ACC112 (cell line): Measurements from ENCODE around the gene FSIP1.

Experiments used
- H2AFZ ChIP-seq: fragments of 200-600 bp; sonication (generic); one replicate; pipeline ENCODE4 v1.6.0; 2017; ENCODE audit warnings: antibody characterized with exemption, low read length; ENCODE audit not compliant: unreplicated experiment
- H3K27ac ChIP-seq: fragments of 200-600 bp; sonication (generic); 2 replicates; pipeline ENCODE4 v1.5.1; 2014; ENCODE audit warnings: low read depth, mild to moderate bottlenecking, antibody characterized with exemption, low read length, moderate library complexity
- H3K27me3 ChIP-seq: fragments of 200-600 bp; sonication (generic); 2 replicates; pipeline ENCODE4 v1.6.1; 2014; ENCODE audit warnings: mild to moderate bottlenecking, antibody characterized with exemption, low read length, moderate library complexity, mixed read lengths; ENCODE audit not compliant: insufficient read depth
- H3K36me3 ChIP-seq: fragments of 200-600 bp; sonication (generic); 2 replicates; pipeline ENCODE4 v1.6.1; 2016; ENCODE audit warnings: mild to moderate bottlenecking, antibody characterized with exemption, low read length, moderate library complexity, mixed read lengths; ENCODE audit not compliant: insufficient read depth
- H3K4me1 ChIP-seq: fragments of 200-600 bp; sonication (generic); one replicate; pipeline ENCODE4 v1.6.1; 2016; ENCODE audit warnings: low read length, mixed read lengths; ENCODE audit not compliant: insufficient read depth, unreplicated experiment, control insufficient read depth
- H3K4me3 ChIP-seq: fragments of 200-600 bp; sonication (generic); 2 replicates; pipeline ENCODE4 v1.5.1; 2014; ENCODE audit warnings: mild to moderate bottlenecking, low read depth, low read length
- H3K79me2 ChIP-seq: fragments of 200-600 bp; sonication (generic); one replicate; pipeline ENCODE4 v1.6.0; 2016; ENCODE audit warnings: low read length; ENCODE audit not compliant: control insufficient read depth, unreplicated experiment, insufficient read depth

FSIP1 gene

DNA sequence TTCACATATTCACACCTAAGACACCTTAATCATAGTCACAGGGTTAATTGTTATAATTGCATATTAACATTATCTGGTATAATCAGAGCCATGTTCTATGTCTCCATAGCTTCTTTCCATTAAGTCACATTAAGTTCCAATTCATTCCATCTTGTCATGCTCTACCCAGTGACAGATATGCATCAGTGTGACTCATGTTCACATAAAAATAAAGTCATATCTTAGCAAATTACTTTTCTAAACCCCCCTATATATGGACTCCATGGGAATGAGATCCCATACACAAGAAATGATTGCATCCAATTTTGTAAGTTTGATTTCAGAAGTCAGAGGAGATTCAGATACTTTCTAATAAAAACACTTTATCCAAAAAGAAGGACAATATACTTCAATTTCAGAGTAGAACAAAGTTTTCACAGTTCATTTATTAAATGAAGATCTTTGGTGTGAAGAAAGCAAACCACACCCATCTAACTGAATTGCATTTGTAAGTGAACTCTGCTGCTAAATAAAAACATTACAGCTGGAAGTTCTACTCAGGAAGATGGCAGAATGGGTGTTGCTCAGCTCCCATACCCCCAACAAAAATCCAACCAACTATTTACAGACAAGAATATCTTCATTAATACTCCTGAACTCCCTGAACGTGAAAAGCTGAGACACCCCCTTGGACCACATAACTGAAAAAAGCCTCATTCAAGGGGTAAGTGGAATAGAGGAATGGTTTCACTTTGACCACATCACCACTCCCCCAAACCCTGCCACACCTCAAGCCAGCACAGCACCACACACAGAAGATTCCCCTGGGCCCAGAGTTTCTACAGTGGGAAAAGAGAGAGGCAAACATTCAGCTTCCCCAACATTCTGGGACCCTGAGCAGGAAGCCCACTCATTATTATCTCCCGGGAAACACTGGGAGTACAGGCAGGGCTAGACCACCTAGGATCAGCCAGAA is 174.2 kb downstream of the FSIP1 start:
- no peaks in the 10 kb centered on the region for H3K4me1 ChIP-seq
- H2AFZ ChIP-seq, result no peak overlapping the region
- H3K27ac ChIP-seq, result no peak overlapping the region
- peaks cover 4% of the 10 kb centered on the region; the same call in 1 of the 2 replicates for H3K36me3 ChIP-seq
- H3K79me2 ChIP-seq, result no peaks in the 10 kb centered on the region
- no peaks in the 10 kb centered on the region for H3K27me3 ChIP-seq
- H3K4me3 ChIP-seq, result no peak overlapping the region

DNA sequence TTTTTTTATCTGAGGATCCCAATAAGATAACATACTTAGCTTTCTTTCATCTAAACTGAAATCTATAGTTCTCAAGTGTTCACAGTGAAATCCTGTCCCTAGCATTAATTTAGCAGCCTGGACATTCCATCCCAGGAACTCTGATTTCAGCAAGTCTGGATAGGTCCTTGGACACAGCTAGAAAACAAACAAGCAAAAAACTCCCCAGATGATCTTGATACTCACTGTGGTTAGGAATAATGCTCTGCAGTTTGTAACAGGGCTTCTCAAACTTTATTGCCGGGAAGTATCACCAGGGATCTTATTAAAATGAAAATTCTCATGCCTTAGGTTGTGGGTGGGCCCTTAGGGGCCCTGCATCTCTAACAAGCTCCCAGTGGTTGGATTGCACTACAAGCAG is 177.5 kb downstream of the FSIP1 start:
- Histone ChIP-seq H3K79me2 (no peaks in the 10 kb centered on the region), H3K27ac (no peak overlapping the region), H2AFZ (no peak overlapping the region), H3K36me3 (no peaks in the 10 kb centered on the region), H3K27me3 (no peaks in the 10 kb centered on the region), H3K4me1 (no peaks in the 10 kb centered on the region), H3K4me3 (no peak overlapping the region)

- Histone ChIP-seq H3K36me3 (no peaks in the 10 kb centered on the region), H2AFZ (no peak overlapping the region), H3K4me3 (no peak overlapping the region), H3K27me3 (no peaks in the 10 kb centered on the region), H3K4me1 (peaks cover 20% of the 10 kb centered on the region), H3K27ac (no peak overlapping the region), H3K79me2 (no peaks in the 10 kb centered on the region)
These were observed 180.5 kb downstream of the FSIP1 start for GRCh38 chr15:39602143-39602542.

DNA sequence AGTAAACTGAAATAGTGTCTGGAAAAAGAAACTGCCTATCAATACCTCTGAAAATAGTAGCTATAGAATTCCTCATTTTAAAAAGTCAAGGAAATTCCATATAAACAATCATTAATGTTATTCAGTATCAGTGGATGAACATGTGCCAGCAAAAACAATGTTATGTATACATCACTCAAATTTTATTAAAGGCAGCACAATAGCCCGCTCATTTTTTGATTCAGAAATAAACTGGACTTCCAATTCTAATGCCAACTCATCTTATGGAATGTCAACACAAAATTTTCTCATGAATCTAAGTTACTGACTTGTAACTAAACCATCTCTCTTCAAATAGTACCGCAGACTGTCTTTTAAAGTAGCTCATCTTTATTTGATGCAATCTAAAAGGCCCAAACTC is 182.8 kb downstream of the FSIP1 start:
- Histone ChIP-seq H3K79me2 (no peaks in the 10 kb centered on the region), H3K4me1 (peaks cover 30% of the 10 kb centered on the region), H3K27me3 (no peaks in the 10 kb centered on the region), H3K4me3 (0 out of 2 replicates have a peak overlapping the region, but pooled peaks have one; percentile 35), H2AFZ (no peak overlapping the region), H3K36me3 (peaks cover 20% of the 10 kb centered on the region), H3K27ac (0 out of 2 replicates have a peak overlapping the region, but pooled peaks have one; percentile 6)

- H3K27ac ChIP-seq, result peak overlapping the region; percentile 30; the same call in 1 of the 2 replicates
- H3K27me3 ChIP-seq, result no peaks in the 10 kb centered on the region
- peaks cover 25% of the 10 kb centered on the region for H3K36me3 ChIP-seq
- H2AFZ ChIP-seq, result no peak overlapping the region
- peaks cover 33% of the 10 kb centered on the region for H3K4me1 ChIP-seq
- 0 out of 2 replicates have a peak overlapping the region, but pooled peaks have one; percentile 35 for H3K4me3 ChIP-seq
- H3K79me2 ChIP-seq, result no peaks in the 10 kb centered on the region
These were observed 183.4 kb downstream of the FSIP1 start for GRCh38 chr15:39598958-39599845.

- H2AFZ ChIP-seq, result no peak overlapping the region
- H3K79me2 ChIP-seq, result no peaks in the 10 kb centered on the region
- H3K36me3 ChIP-seq, result peaks cover 32% of the 10 kb centered on the region
- H3K27me3 ChIP-seq, result no peaks in the 10 kb centered on the region
- H3K4me1 ChIP-seq, result peaks cover 41% of the 10 kb centered on the region
- no peak overlapping the region for H3K4me3 ChIP-seq
- H3K27ac ChIP-seq, result peak overlapping the region; percentile 30
These were observed 184.3 kb downstream of the FSIP1 start for GRCh38 chr15:39598186-39598850.

DNA sequence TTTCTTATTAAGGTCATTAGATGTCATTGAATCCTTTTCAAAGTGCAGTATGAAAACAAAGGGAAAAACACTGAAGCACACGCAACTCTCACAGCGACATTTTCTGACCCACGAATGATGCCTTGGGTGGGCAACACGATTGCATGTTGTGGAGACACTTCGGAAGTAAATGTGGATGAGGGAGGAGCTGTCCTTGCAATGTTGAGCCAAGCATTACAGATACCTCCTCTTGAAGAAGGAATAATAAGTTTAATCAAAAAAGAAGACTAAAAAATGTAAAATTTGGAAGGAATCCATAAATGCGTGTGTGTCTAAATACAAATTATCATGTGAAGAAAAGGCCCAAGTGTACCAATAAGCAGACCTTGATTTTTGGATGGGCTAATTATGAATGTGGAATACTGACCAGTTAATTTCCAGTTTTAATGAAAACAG is 184.9 kb downstream of the FSIP1 start:
- Histone ChIP-seq H3K79me2 (no peaks in the 10 kb centered on the region), H3K4me1 (peaks cover 46% of the 10 kb centered on the region), H3K36me3 (peaks cover 38% of the 10 kb centered on the region), H3K27ac (peak overlapping the region; percentile 30), H3K4me3 (no peak overlapping the region), H2AFZ (no peak overlapping the region), H3K27me3 (no peaks in the 10 kb centered on the region)

- Histone ChIP-seq H3K4me1 (peaks cover 47% of the 10 kb centered on the region), H3K36me3 (peaks cover 42% of the 10 kb centered on the region), H3K4me3 (no peak overlapping the region), H2AFZ (no peak overlapping the region), H3K79me2 (no peaks in the 10 kb centered on the region), H3K27ac (no peak overlapping the region), H3K27me3 (no peaks in the 10 kb centered on the region)
These were observed 185.3 kb downstream of the FSIP1 start for GRCh38 chr15:39597336-39597735.

DNA sequence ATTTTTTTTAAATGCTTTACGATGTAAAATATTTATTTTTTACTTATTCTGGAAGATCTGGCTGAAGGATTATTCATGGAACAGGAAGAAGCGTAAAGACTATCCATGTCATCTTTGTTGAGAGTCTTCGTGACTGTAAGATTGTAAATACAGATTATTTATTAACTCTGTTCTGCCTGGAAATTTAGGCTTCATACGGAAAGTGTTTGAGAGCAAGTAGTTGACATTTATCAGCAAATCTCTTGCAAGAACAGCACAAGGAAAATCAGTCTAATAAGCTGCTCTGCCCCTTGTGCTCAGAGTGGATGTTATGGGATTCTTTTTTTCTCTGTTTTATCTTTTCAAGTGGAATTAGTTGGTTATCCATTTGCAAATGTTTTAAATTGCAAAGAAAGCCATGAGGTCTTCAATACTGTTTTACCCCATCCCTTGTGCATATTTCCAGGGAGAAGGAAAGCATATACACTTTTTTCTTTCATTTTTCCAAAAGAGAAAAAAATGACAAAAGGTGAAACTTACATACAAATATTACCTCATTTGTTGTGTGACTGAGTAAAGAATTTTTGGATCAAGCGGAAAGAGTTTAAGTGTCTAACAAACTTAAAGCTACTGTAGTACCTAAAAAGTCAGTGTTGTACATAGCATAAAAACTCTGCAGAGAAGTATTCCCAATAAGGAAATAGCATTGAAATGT is 186.1 kb downstream of the FSIP1 start:
- Histone ChIP-seq H3K4me3 (no peak overlapping the region), H3K4me1 (peaks cover 47% of the 10 kb centered on the region), H3K79me2 (no peaks in the 10 kb centered on the region), H2AFZ (no peak overlapping the region), H3K36me3 (peaks cover 48% of the 10 kb centered on the region), H3K27me3 (no peaks in the 10 kb centered on the region), H3K27ac (no peak overlapping the region)
